HepG2 (cell line): Measurements from ENCODE around the gene NUP153. TPM values are rescaled to one million over a fixed set of nuclear protein-coding genes. Genes with fewer than 3 reads are reported as not detected.
A peak's percentile ranks its signal among the peaks of the same experiment; 100 is the strongest.

Experiments
- ARNTL ChIP-seq: sonication (generic); formaldehyde crosslinking; IDR thresholded peaks from 2 replicates; pipeline ENCODE4 v1.4.0; 2020; ENCODE audit warnings: mild to moderate bottlenecking, missing genetic modification reagents
- BCL6 ChIP-seq: IDR thresholded peaks from 2 replicates; pipeline ENCODE4 v1.6.1; 2016; ENCODE audit warnings: missing genetic modification reagents, missing compliant biosample characterization
- NAIF1 ChIP-seq: sonication (generic); formaldehyde crosslinking; IDR thresholded peaks from 2 replicates; pipeline ENCODE4 v1.5.0; 2020; ENCODE audit warnings: mild to moderate bottlenecking, missing genetic modification reagents, borderline replicate concordance
- NPAS2 ChIP-seq: sonication (generic); formaldehyde crosslinking; IDR thresholded peaks from 2 replicates; pipeline ENCODE4 v1.8.0; 2022; ENCODE audit warnings: mild to moderate bottlenecking, missing genetic modification reagents, borderline replicate concordance
- RFXAP ChIP-seq: sonication (generic); formaldehyde crosslinking; IDR thresholded peaks from 2 replicates; pipeline ENCODE4 v1.4.0; 2020; ENCODE audit warnings: missing genetic modification reagents, borderline replicate concordance
- SETDB1 ChIP-seq: sonication (generic); formaldehyde crosslinking; IDR thresholded peaks from 2 replicates; pipeline ENCODE4 v1.5.1; 2020; ENCODE audit warnings: missing genetic modification reagents, mild to moderate bottlenecking, borderline replicate concordance
- TARDBP ChIP-seq: sonication (generic); formaldehyde crosslinking; IDR thresholded peaks from 2 replicates; pipeline ENCODE4 v1.8.0; 2022; ENCODE audit warnings: mild to moderate bottlenecking, missing genetic modification reagents
- ZBTB7A ChIP-seq: sonication (generic); formaldehyde crosslinking; IDR thresholded peaks from 2 replicates; pipeline ENCODE4 v1.8.0; 2022; ENCODE audit warnings: mild to moderate bottlenecking, missing genetic modification reagents
- ZNF230 ChIP-seq: sonication (generic); formaldehyde crosslinking; IDR thresholded peaks from 2 replicates; pipeline ENCODE4 v1.4.0; 2020; ENCODE audit warnings: mild to moderate bottlenecking, missing genetic modification reagents
- ZNF253 ChIP-seq: sonication (generic); formaldehyde crosslinking; IDR thresholded peaks from 2 replicates; pipeline ENCODE4 v1.8.0; 2022; ENCODE audit warnings: mild to moderate bottlenecking, missing genetic modification reagents, borderline replicate concordance
- ZNF263 ChIP-seq: sonication (generic); formaldehyde crosslinking; IDR thresholded peaks from 2 replicates; pipeline ENCODE4 v1.4.0; 2020; ENCODE audit warnings: missing genetic modification reagents
- ZNF292 ChIP-seq: sonication (generic); formaldehyde crosslinking; IDR thresholded peaks from 2 replicates; pipeline ENCODE4 v1.8.1; 2022; ENCODE audit warnings: mild to moderate bottlenecking, low read depth, missing genetic modification reagents, borderline replicate concordance
- ZNF484 ChIP-seq: sonication (generic); formaldehyde crosslinking; IDR thresholded peaks from 2 replicates; pipeline ENCODE4 v1.5.1; 2020; ENCODE audit warnings: mild to moderate bottlenecking, low read depth, missing genetic modification reagents, borderline replicate concordance
- ZNF563 ChIP-seq: sonication (generic); formaldehyde crosslinking; IDR thresholded peaks from 2 replicates; pipeline ENCODE4 v1.8.0; 2022; ENCODE audit warnings: mild to moderate bottlenecking, moderate library complexity, missing genetic modification reagents
- ZNF570 ChIP-seq: sonication (generic); formaldehyde crosslinking; IDR thresholded peaks from 2 replicates; pipeline ENCODE4 v1.4.0; 2020; ENCODE audit warnings: mild to moderate bottlenecking, missing genetic modification reagents, borderline replicate concordance
- ZNF703 ChIP-seq: sonication (generic); formaldehyde crosslinking; IDR thresholded peaks from 2 replicates; pipeline ENCODE4 v1.5.1; 2020; ENCODE audit warnings: missing genetic modification reagents, mild to moderate bottlenecking, moderate library complexity, borderline replicate concordance
- polyA plus RNA-seq, 8 experiments: library from polyadenylated mRNA; depleted of rRNA in 3 of 8; stranded (reverse) in 7 of 8; unstranded in 1 of 8; fragments of >200 nt; fragmentation: Illumina TruSeq in 4 of 8; extraction: Trizol in 4 of 8; gene quantifications; 2 replicates each; pipeline versions ENCODE4 v1.2.1 to v1.2.3, GENCODE V29; 2011 to 2016; ENCODE audit warnings: low read depth in 4 of 8, missing spikeins in 1 of 8, mixed read lengths in 1 of 8; ENCODE audit not compliant: insufficient read depth in 1 of 8
- total RNA-seq, 5 experiments: library from RNA; depleted of rRNA; stranded (reverse); fragments of >200 nt; fragmentation: Illumina TruSeq; extraction: Trizol; gene quantifications; 2 replicates each; pipeline ENCODE4 v1.2.3, GENCODE V29; 2016; ENCODE audit warnings: low read depth in 1 of 5
- TF ChIP-seq, protein P1 (sequence below): sonication (generic); formaldehyde crosslinking; IDR thresholded peaks from 2 replicates; pipeline ENCODE4 v1.4.0; 2020; ENCODE audit warnings: missing genetic modification reagents
- TF ChIP-seq, protein P2 (sequence below): sonication (generic); formaldehyde crosslinking; IDR thresholded peaks from 2 replicates; pipeline ENCODE4 v1.5.0; 2020; ENCODE audit warnings: missing genetic modification reagents
- TF ChIP-seq, protein P3 (sequence below): IDR thresholded peaks from 2 replicates; pipeline ENCODE4 v1.6.1; 2016; ENCODE audit warnings: missing compliant biosample characterization, missing genetic modification reagents, borderline replicate concordance
- TF ChIP-seq, protein P4 (sequence below): sonication (generic); formaldehyde crosslinking; IDR thresholded peaks from 2 replicates; pipeline ENCODE4 v1.8.0; 2022; ENCODE audit warnings: low read depth, missing genetic modification reagents
- TF ChIP-seq, protein P5 (sequence below): sonication (generic); formaldehyde crosslinking; IDR thresholded peaks from 2 replicates; pipeline ENCODE4 v1.5.0; 2020; ENCODE audit warnings: missing genetic modification reagents

The NUP153 gene
- total and polyA plus RNA-seq, 2 of the 13 experiments (the other 11 are each of a cell fraction or from before 2014, with no cell fraction given) = 29.8 to 55.2 TPM

DNA sequence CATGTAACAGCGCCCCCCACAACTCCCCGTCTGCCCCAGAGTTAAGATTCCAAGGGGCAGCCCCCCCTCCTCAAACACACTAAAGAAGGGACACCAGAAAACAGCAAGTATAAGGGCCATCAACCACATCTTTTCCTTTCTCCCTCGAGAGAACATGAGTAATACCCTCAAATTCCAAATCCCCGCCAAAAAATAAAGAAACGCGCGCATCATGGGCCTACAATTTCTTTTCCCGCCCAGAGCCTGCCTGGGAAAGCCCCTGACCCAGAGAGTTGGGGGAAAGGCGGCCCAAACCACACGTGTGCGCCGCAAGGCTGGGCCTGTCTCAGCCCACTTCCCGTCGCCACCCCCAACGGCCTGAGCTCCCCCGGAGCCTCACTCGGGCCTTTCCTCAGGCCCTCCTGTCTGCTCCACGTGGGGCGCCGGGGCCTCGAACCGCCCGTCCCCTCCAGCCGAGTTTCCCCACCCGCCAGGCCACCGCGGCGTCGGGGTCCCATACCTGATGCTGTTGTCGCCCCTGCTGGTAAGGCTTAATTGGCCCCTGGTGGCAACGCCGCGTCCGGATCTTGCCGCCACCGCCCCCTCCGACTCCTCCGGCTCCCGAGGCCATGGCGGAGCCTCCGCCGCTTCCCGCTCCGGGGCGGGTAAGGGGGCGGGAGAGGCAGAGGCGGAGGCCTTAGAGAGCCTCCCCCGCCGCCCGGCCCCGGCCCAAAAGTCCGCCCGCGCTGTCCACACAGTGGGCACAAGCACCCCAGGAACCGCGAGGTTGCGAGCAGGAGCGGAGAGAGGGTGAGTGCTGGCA is 746 bp downstream of the NUP153 start (continued):
- TF ChIP-seq RFXAP = peak; percentile 30; the same call in 1 of the 2 replicates
- TF ChIP-seq TARDBP (CRISPR knock-in tag) = no peak
- no peak for TF ChIP-seq SETDB1
- TF ChIP-seq, protein P1, sequence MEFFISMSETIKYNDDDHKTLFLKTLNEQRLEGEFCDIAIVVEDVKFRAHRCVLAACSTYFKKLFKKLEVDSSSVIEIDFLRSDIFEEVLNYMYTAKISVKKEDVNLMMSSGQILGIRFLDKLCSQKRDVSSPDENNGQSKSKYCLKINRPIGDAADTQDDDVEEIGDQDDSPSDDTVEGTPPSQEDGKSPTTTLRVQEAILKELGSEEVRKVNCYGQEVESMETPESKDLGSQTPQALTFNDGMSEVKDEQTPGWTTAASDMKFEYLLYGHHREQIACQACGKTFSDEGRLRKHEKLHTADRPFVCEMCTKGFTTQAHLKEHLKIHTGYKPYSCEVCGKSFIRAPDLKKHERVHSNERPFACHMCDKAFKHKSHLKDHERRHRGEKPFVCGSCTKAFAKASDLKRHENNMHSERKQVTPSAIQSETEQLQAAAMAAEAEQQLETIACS (CRISPR knock-in tag) = no peak
- peak; percentile 28; the same call in 1 of the 2 replicates for TF ChIP-seq BCL6
- TF ChIP-seq ZNF563 (CRISPR knock-in tag) = peak; percentile 94
- peak; percentile 27; the same call in 1 of the 2 replicates for TF ChIP-seq ARNTL (CRISPR knock-in tag)
- TF ChIP-seq ZBTB7A = no peak; the same call in 1 of the 2 replicates
- TF ChIP-seq ZNF230 (CRISPR knock-in tag) = no peak
- TF ChIP-seq, protein P2, sequence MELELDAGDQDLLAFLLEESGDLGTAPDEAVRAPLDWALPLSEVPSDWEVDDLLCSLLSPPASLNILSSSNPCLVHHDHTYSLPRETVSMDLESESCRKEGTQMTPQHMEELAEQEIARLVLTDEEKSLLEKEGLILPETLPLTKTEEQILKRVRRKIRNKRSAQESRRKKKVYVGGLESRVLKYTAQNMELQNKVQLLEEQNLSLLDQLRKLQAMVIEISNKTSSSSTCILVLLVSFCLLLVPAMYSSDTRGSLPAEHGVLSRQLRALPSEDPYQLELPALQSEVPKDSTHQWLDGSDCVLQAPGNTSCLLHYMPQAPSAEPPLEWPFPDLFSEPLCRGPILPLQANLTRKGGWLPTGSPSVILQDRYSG (CRISPR knock-in tag) = peak; percentile 86; the same call in 1 of the 2 replicates
- peak; percentile 64; the same call in 1 of the 2 replicates for TF ChIP-seq NPAS2 (CRISPR knock-in tag)
- TF ChIP-seq, protein P3, sequence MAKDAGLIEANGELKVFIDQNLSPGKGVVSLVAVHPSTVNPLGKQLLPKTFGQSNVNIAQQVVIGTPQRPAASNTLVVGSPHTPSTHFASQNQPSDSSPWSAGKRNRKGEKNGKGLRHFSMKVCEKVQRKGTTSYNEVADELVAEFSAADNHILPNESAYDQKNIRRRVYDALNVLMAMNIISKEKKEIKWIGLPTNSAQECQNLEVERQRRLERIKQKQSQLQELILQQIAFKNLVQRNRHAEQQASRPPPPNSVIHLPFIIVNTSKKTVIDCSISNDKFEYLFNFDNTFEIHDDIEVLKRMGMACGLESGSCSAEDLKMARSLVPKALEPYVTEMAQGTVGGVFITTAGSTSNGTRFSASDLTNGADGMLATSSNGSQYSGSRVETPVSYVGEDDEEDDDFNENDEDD = peak; percentile 77; the same call in 1 of the 2 replicates
- 0 out of 2 replicates have a peak, but pooled peaks have one; percentile 22 for TF ChIP-seq ZNF484
- peak; percentile 62 for TF ChIP-seq ZNF703 (CRISPR knock-in tag)
- TF ChIP-seq ZNF292 (CRISPR knock-in tag) = peak; percentile 79; the same call in 1 of the 2 replicates
- peak; percentile 13; the same call in 1 of the 2 replicates for TF ChIP-seq ZNF263 (CRISPR knock-in tag)
- TF ChIP-seq ZNF253 = no peak; the same call in 1 of the 2 replicates
- peak; percentile 22; the same call in 1 of the 2 replicates for TF ChIP-seq ZNF570
- TF ChIP-seq, protein P4, sequence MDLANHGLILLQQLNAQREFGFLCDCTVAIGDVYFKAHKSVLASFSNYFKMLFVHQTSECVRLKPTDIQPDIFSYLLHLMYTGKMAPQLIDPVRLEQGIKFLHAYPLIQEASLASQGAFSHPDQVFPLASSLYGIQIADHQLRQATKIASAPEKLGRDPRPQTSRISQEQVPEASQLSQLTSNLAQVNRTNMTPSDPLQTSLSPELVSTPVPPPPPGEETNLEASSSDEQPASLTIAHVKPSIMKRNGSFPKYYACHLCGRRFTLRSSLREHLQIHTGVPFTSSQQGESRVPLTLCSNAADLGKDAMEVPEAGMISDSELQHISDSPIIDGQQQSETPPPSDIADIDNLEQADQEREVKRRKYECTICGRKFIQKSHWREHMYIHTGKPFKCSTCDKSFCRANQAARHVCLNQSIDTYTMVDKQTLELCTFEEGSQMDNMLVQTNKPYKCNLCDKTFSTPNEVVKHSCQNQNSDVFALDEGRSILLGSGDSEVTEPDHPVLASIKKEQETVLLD = no peak
- TF ChIP-seq, protein P5, sequence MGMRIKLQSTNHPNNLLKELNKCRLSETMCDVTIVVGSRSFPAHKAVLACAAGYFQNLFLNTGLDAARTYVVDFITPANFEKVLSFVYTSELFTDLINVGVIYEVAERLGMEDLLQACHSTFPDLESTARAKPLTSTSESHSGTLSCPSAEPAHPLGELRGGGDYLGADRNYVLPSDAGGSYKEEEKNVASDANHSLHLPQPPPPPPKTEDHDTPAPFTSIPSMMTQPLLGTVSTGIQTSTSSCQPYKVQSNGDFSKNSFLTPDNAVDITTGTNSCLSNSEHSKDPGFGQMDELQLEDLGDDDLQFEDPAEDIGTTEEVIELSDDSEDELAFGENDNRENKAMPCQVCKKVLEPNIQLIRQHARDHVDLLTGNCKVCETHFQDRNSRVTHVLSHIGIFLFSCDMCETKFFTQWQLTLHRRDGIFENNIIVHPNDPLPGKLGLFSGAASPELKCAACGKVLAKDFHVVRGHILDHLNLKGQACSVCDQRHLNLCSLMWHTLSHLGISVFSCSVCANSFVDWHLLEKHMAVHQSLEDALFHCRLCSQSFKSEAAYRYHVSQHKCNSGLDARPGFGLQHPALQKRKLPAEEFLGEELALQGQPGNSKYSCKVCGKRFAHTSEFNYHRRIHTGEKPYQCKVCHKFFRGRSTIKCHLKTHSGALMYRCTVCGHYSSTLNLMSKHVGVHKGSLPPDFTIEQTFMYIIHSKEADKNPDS (CRISPR knock-in tag) = no peak; the same call in 1 of the 2 replicates
- TF ChIP-seq NAIF1 (CRISPR knock-in tag) = 0 out of 2 replicates have a peak, but pooled peaks have one; percentile 8
